GM19035 (cell line): Measurements from ENCODE around the gene MRPL4.

Source experiments
- ATAC-seq: cut with Tn5 transposase; IDR thresholded peaks from one replicate; pipeline ENCODE4 v1.9.1; 2021; ENCODE audit not compliant: unreplicated experiment

The MRPL4 gene

DNA sequence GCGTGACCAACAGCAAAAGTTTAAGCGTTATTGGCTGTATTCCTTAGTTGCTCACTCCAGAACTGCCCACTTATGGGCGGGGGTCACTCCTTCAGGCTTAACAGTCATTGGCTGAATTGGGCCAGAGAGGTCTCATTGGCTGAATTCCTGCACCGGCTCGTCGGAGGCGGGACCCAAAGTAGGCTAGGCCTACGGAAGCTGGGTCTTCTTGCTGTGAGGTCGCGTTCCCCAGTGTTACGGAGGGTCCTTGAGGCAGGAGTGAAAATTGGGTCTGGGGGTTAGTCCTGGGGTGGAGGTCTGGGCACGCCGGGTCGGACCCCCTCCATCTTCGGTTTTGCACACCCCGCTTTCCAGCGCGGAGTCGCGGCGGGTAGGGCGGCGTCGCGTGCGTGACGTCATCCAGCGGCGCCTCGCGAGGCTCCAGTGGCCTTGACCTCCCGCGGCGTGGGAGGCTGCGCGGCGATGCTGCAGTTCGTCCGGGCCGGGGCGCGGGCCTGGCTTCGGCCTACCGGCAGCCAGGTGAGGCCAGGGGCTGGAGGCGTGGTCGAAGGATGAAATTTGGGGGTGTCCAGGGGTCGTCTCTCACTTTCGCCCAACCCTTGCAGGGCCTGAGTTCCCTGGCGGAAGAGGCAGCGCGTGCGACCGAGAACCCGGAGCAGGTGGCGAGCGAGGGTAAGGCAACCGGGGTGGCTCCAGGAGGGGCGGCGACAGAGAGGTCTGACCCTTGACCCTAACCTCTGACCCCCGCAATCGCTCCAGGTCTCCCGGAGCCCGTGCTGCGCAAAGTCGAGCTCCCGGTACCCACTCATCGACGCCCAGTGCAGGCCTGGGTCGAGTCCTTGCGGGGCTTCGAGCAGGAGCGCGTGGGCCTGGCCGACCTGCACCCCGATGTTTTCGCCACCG, at the start of gene MRPL4:
Gene MRPL4 (plus strand): TSS at position 423 of the 903 bp plus-strand sequence. CDS start 40 bp downstream, at position 463.
- ATAC-seq: peak; percentile 91

DNA sequence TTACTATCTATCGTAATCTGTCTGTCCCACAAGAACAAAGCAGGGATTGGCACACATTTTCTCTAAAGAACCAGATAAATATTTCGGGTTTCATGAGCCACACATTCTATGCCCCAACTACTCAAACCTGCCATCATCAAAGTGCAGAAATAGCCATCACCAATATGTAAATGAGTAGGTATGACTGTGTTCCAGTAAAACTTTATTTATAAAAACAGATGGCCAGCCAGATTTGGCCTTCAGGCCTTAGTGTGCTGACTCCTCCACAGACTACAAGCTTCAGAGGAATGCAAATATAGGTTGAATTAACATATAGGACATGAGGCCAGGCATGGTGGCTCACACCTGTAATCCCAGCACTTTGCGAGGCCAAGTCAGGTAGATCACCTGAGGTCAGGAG, 48.3 kb upstream of the MRPL4 start:
- ATAC-seq: no peak

DNA sequence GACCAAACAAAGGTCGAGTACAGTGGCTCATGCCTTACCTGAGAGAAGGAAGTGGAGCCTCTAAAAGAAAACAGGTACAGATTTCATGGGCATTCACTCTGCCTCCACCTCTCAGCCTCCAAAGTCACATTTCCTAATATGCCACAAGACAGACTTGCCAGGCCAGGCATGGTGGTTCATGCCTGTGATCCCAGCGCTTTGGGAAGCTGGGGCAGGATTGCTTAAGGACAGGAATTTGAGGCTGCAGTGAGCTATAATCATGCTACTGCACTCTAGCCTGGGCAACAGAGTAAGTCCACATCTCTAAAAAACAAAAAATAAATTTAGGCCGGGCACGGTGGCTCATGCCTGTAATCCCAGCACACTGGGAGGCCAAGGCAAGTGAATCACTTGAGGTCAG, 46.4 kb upstream of the MRPL4 start:
- no peak for ATAC-seq

DNA sequence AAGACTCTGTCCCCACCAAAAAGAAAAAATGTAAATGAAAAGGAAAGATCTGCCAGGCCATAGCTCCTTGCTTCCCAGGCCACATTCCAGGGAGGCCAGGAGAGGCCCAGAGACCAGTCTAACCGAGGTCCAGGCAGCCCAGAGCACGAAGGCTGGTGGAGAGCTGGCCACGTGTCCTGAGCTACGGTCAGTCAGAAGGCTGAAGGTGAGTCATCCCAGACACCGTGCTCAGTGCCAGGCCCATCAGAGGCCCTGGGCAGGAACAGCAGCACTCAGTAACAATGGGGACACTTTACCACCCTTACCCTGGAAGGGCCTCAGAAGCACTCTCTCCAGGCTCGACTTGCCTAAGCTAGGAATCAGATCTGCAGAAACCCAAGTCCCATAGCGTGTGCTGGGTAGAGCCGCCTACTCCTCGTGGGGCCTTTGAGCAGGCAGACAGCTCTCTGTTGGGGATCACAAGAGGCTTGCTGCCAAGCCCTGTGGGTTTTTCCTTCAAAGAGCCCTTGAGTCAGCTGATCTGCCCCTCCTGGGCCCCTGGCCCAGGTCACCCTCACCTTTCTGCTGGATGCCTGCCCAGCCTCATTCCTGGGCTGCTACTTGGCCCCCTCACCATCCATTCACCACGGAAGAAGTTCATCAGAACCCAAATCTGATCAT, 45.7 kb upstream of the MRPL4 start:
- no peak for ATAC-seq

DNA sequence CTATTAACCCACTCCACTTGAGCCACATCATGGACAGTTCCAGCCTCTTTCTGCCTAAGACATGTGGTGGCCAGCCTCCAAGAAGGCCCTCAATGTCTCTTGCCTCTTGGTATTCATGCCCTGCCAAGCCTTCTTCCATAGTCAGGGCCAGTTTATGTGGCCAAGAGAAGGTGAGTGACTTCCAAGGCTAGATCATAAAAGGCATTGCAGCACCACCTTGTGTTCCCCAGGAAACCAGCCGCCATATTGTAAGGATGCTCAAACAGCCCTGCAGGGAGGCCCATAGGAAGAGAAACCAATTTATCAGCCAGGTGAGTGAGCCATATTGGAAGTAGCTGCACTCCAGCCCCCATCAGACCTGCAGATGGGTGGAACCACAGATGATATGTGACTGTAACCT, 45.0 kb upstream of the MRPL4 start:
- no peak for ATAC-seq

DNA sequence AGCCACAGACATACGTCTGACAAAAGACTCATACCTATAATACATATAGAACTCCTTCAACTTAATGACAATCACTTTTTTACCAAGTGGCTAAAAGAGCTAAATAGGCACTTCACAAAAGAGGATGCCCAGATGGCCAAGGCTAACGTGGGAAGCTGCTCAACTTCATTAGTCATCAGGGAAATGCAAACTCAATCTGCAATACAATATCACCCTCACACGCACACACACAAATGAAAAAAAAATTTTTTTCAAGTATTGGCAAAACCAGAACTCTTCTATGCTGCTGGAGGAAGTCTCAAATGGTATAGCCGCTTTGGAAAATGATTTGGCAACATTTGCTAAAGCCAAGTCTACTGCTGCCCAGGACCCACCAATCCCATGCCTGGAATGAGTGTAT, 42.7 kb upstream of the MRPL4 start:
- ATAC-seq: no peak

DNA sequence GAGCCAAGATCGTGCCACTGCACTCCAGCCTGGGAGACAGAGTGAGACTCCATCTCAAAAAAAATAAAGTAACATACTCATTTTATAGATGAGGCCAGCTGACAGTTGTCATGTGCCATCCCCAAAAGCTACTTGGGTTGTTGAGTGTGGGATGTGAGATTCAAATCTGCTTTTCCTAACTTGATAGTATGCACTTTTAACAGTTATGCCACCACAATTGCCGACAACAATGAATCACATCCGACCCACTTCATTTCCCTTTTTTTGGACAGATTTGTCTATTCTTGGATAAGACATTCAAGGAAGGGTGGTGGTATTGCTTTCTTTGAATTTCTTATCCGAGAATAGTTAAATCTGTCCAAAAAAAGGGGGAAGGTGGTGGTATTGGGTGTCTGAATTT, 41.0 kb upstream of the MRPL4 start:
- no peak for ATAC-seq

DNA sequence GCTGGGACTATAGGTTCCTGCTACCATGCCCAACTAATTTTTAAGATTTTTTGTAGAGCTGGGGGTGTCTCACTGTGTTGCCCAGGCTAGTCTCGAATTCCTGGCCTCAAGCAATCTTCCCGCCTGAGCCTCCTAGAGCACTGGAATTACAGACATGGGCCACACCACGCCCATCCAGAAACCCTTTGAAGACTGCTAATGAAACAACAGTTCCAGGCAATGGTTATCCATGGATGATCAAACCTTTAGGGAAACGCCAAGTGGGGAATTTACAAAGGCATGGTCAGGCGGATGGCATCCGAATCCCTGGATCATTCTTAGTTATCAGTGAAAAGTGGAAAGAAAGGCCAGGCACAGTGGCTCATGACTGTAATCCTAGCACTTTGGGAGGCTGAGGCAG, 40.3 kb upstream of the MRPL4 start:
- no peak for ATAC-seq

DNA sequence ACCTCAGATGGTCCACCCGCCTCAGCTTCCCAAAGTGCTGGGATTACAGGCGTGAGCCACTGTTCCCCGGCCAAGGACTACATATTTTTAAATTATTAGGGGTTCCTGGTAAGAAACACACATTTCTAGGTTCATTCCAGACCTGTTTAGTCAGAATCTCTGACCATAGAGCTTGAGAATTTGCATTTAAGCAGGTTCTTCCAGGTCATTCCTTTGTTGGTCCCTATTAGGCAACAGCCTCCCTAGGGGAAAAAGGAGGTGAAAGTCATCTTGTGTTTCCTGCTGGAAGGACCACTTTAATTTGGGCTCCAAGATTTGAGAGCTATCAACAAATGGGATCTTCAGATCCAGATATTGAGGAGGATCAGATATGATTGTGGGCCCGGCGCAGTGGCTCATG, 37.2 kb upstream of the MRPL4 start:
- ATAC-seq: no peak

DNA sequence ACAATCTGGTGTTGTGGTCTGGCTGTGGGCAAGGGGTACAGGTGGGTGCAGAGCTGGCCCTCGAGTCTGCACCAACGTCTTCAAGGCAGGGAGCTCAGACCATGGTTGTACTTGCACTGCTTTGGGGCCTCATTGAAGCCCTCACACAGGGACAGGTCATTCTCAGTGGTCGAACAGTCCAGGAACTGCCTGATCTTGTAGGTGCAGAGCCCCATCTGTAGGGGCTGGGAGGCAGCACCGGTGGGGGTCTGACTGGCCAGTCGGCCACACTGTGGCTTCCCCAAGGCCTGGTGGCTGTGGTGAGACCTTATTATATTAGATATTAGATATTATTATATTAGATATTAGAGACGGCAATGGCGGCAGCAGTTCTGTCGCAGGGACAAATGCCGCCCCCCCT, 34.9 kb upstream of the MRPL4 start:
- ATAC-seq: no peak

DNA sequence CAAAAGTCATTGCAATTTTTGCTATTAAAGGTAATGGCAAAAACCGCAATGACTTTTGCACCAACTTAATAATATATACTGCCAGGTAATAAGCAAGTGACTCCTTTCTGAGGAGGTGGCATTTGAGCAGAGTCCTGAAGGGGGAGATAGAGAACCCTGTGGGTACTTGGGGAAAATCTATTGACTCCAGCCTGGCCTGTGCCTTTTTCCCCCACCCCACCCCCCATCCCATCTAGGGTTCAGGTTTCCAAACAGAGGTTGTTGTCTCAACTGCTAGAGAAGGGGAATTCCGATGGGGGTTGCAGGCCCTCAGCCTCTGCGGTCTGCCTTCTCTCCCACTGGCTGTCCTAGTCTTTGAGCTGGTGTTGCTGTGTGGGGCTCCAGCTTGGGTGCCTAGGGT, 32.3 kb upstream of the MRPL4 start:
- ATAC-seq: peak; percentile 65

DNA sequence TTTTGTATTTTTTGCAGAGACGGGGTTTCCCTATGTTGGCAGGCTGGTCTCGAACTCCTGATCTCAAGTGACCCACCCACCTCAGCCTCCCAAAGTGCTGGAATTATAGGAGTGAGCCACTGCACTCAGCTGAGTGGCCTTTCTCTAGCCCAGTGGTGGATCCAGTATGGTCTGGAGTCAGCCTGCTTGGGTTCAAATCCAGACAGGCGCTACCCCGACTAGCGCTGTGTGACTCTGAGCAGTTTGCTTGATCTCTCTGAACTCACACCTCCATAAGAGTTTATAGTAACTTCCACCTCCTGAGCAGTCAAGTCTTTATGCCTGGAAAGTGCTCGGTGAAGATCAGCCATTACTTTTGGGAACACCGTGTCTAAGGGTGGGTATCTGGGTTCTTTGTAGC, 31.3 kb upstream of the MRPL4 start:
- ATAC-seq: no peak

DNA sequence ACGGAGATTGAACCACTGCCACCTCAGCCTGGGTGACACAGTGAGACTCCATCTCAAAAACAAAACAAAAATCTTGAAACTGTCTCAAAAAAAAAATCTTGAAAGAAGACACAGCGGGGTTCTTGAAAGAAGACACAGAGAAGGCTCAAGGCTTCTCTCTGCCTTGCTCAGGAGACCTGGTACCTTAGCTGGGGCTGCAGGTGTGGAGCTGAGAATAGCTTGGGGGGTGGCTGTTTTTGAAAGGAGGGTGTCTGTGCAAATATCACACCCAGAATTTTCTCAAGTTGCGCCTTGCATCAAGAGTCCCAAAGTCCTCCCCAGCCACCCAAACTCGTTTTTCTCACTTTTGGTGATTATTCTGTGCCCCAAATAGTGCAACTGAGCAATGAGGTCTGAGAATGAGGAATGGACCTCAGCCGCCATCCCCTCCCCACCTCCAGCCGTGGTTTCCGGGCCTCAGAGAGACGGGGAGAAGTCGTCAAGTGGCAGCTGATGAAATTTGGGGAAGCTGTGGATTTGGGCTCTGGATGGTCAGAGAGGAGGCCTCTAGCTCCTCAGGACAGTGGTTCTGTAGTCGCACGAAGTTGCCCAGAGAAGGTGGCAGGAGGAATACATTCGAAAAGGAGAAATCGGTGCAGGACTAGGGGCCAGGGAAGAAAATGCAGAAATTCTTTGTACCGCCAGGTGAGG, 29.7 kb upstream of the MRPL4 start:
- ATAC-seq: no peak

DNA sequence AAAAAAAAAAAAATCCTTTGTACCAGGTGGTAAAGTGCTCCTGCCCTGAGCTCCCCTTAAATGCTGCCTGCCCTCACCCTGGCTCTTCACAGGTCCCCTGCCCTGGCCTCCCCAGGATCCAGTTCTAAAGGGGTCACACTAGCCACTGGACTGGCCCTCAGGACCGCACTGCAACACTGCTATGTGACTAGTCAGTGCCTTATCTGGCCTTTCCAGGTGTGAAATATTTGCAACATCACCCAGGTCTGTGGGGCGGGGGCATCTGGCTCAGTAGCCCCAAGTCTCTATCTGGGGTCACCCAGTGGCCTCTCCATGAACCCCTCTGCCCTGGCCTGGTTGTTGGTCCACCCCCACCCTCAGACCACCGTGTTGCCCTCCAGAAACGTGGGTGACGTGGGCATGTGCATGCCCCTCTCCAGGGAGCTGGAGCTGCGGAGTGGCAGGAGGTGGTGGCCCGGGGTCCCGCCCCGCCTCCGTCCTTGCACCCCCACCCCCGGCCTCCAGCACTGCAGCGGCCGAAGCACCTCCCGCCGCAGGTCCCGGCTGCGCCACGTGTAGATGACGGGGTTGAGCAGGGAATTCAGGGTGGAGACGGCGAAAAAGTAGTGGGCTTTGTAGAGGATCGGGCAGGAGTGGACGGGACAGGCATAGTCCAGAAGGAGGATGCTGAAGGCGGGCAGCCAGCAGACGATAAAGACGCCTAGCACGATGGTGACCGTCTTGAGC, 28.4 kb upstream of the MRPL4 start:
- ATAC-seq: no peak

DNA sequence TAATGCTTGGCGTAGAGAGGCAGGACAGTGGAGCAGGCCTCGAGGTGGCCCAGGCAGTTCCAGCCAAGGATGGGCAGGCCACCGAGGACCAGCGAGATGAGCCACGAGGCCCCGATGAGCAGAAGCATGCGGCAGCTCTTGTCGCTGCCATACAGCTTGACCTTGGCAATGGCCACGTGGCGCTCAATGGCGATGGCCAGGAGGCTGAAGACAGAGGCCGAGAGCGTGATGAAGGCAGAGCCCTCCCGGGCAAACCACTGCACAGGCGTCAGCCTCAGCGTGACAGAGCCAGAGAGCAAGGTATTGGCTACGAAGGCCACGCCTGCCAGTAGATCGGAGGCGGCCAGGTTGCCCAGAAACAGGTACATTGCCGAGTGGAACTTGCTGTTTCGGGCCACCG, 27.7 kb upstream of the MRPL4 start:
- ATAC-seq: no peak

DNA sequence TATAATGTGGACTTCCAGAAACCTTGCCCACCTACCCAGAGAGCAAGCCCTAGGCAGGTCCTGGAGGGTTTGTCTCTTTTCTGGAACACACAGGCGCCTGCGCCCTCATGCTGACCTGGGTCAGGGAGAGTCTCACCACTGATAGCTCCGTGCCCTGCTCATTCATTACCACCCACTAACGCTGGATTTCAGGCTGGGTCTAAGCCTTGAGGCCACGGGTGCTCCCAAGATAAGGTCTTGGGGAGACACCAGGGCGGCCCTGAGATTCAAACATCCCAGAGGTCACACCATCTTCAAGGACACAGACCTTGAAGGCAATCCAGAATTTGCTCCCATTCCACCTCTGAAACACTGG, 26.0 kb upstream of the MRPL4 start:
- no peak for ATAC-seq

DNA sequence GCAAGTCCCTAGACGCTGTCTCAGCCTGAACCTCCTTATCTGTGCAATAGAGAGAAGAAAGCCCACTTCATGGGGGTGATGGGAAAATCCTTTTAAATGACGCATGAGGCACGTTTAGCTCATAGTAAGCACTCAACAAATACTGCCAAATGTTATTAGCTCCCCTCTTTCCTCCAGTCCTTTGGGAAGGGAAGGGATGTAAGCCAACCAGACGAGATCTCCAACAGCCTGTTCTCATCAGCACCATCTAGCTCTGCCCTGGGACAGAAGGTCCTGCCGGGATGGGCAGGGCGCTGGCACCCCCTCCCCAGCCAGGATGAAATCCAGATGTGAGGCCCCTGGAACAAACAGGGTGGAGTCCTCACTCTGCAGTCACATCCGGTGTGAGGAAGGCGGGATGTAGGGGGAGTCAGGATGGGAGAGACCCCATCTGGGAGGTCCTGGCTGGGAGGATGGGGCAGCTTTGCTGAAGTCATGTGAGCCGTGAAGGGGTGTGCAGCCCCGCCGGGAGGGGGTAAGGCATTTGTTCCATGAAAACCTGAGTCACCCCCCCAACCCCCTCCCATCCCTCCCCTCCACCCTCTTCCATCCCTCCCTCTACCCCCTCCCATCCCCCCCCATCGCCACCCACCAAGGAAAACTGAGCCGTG, 25.5 kb upstream of the MRPL4 start:
- no peak for ATAC-seq

DNA sequence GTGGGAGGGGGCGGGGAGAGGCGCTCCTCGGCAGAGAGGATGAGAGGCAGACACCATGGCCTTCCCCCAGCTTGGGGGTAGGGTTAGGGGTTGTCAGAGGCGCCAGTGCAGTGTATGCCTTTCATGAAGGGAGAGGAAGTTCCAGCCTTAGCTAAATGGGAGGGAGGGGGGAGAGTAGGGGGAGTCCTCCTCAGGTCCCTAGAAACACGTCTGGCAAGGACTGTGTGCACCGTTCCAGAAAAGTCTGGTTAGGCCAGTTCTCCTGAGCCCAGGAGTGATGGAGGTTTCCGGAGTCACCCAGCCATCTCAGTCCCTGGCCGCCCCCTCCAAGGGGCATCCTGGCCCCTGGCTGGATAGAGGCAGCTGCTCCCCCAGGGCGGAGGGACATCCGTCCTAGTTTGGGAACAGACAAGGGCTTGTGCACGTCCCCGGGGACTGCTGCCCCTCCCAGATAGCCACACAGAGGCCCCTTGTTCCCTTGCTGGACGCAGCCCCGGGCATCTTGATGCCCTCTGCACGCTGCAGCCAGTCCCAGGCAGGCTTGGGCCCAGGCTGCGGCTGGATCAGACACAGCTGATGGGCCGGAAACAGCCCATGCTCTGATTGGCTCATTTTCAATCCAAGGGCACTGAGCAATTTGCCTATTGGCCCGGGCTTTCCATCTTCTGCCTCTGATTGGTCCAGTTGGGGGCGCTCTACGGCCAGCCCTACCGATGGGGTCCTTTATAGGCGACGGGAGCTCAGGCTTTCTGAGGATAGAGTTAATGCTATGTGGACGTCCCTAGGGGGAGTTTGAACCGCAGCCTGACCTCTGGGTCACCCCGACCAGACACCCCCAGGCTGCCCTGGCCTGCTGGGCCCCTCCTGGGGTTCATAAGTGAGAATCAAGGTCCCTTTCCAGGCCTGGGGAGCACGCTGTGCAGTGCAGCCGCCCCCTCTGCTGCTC, 24.7 kb upstream of the MRPL4 start:
- no peak for ATAC-seq

DNA sequence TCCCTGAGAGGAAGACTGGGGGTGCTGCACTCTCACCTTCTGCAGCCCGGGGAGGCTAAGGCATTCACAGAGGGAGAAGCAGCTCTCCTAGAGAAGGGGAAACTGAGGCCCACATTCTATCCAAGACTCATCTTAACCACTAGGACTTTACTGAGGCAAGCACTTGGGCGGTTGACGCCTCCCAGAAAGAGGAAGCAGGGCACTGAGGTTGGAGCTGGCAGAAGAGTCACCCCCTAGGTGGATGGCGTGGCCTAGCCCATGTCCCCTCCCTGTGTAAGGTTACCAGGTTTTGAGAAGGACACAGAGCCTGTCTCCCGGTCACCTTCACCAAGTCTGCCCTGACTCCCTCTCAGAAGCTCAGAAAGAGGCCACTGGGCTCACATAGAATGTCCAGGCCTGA, 23.6 kb upstream of the MRPL4 start:
- no peak for ATAC-seq

DNA sequence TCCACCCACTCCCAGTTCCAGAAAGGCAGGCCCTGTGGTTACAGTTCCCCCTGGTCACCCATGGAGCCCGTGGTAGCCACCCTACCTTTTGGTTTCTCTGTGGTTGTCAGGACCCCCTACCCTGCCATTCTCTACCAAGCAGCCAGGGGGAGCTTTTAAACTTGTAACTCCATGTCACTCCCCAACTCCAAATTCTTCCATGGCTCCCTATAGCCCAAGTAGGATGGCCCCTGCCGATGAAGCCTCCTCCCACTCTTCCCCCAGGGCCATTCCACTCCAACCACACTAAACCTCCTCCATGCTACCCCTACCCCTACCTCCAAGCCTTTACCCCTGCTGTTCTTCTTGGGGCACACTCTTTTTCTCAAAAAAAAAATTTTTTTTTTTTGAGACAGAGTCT, 23.1 kb upstream of the MRPL4 start:
- no peak for ATAC-seq
